ENCODE measurements around the gene CUBN. TPM values are rescaled to one million over a fixed set of nuclear protein-coding genes. Genes with fewer than 3 reads are reported as not detected.

CUBN gene
- polyA plus RNA-seq, 4 donors = 100 to 272 (median 187) TPM

GRCh38 chr10:16999665-17000451, 129.8 kb downstream of the CUBN start:
- no peak for DNase-seq (ENCODE audit: low read depth in 4 of 4, low spot score in 2 of 4)

GRCh38 chr10:16996530-16996964, 133.1 kb downstream of the CUBN start:
- no peak for DNase-seq (ENCODE audit: low read depth in 4 of 4, low spot score in 2 of 4)

GRCh38 chr10:16995867-16996529, 133.6 kb downstream of the CUBN start:
- no peak for DNase-seq (ENCODE audit: low read depth in 4 of 4, low spot score in 2 of 4)

- DNase-seq (ENCODE audit: low read depth in 4 of 4, low spot score in 2 of 4) = no peak
Observed at GRCh38 chr10:16993186-16993585, 136.4 kb downstream of the CUBN start.

GRCh38 chr10:16992611-16993119, 136.9 kb downstream of the CUBN start:
- DNase-seq (ENCODE audit: low read depth in 4 of 4, low spot score in 2 of 4) = no peak

- no peak for DNase-seq (ENCODE audit: low read depth in 4 of 4, low spot score in 2 of 4)
Observed at GRCh38 chr10:16991011-16991410, 138.6 kb downstream of the CUBN start.

GRCh38 chr10:16989826-16990293, 139.8 kb downstream of the CUBN start:
- no peak for DNase-seq (ENCODE audit: low read depth in 4 of 4, low spot score in 2 of 4)

GRCh38 chr10:16988900-16989299, 140.7 kb downstream of the CUBN start:
- DNase-seq (ENCODE audit: low read depth in 4 of 4, low spot score in 2 of 4) = no peak

GRCh38 chr10:16987976-16988610, 141.5 kb downstream of the CUBN start:
- no peak for DNase-seq (ENCODE audit: low read depth in 4 of 4, low spot score in 2 of 4)

- DNase-seq (ENCODE audit: low read depth in 4 of 4, low spot score in 2 of 4) = peak in 1 of 4 donors; percentile 34
Observed at GRCh38 chr10:16987206-16987621, 142.4 kb downstream of the CUBN start.

- DNase-seq (ENCODE audit: low read depth in 4 of 4, low spot score in 2 of 4) = no peak
Observed at GRCh38 chr10:16986406-16987205, 143.0 kb downstream of the CUBN start.

- no peak for DNase-seq (ENCODE audit: low read depth in 4 of 4, low spot score in 2 of 4)
Observed at GRCh38 chr10:16986082-16986405, 143.6 kb downstream of the CUBN start.

GRCh38 chr10:16984242-16984641, 145.4 kb downstream of the CUBN start:
- no peak for DNase-seq (ENCODE audit: low read depth in 4 of 4, low spot score in 2 of 4)

GRCh38 chr10:16976803-16977202, 152.8 kb downstream of the CUBN start:
- DNase-seq (ENCODE audit: low read depth in 4 of 4, low spot score in 2 of 4) = no peak

GRCh38 chr10:16975188-16975587, 154.4 kb downstream of the CUBN start:
- DNase-seq (ENCODE audit: low read depth in 4 of 4, low spot score in 2 of 4) = no peak

- DNase-seq (ENCODE audit: low read depth in 4 of 4, low spot score in 2 of 4) = no peak
Observed at GRCh38 chr10:16968416-16969041, 161.1 kb downstream of the CUBN start.

GRCh38 chr10:16967866-16968415, 161.7 kb downstream of the CUBN start:
- DNase-seq (ENCODE audit: low read depth in 4 of 4, low spot score in 2 of 4) = no peak

GRCh38 chr10:16966991-16967865, 162.4 kb downstream of the CUBN start:
- DNase-seq (ENCODE audit: low read depth in 4 of 4, low spot score in 2 of 4) = no peak

Measured in left renal cortex interstitium (tissue), 4 donors.